Hepatocyte (in vitro differentiated cells): ENCODE measurements around the gene SUMO3. TPM values are rescaled to one million over a fixed set of nuclear protein-coding genes. Genes with fewer than 3 reads are reported as not detected.

ENCODE experiments used
- DNase-seq: peaks from one replicate; pipeline ENCODE4 v3.0.0-alpha.2; 2016; ENCODE audit warnings: low spot score
- H2AFZ ChIP-seq: fragments of 200-600 bp; sonication (generic); 2 replicates; pipeline ENCODE4 v1.6.0; 2016; ENCODE audit warnings: antibody characterized with exemption, mild to moderate bottlenecking
- H3K27ac ChIP-seq: fragments of 200-600 bp; sonication (generic); 2 replicates; pipeline ENCODE4 v1.5.1; 2016; ENCODE audit warnings: mild to moderate bottlenecking
- H3K27me3 ChIP-seq: fragments of 200-600 bp; sonication (generic); 2 replicates; pipeline ENCODE4 v1.6.1; 2016
- H3K36me3 ChIP-seq: fragments of 200-600 bp; sonication (generic); replicated peaks from 2 replicates; pipeline ENCODE4 v1.5.1; 2016; ENCODE audit warnings: low read depth; ENCODE audit not compliant: insufficient read depth
- H3K4me1 ChIP-seq: fragments of 200-600 bp; sonication (generic); 2 replicates; pipeline ENCODE4 v1.5.1; 2016; ENCODE audit warnings: mild to moderate bottlenecking, moderate library complexity; ENCODE audit not compliant: insufficient read depth
- H3K4me2 ChIP-seq: fragments of 200-600 bp; sonication (generic); 2 replicates; pipeline ENCODE4 v1.6.0; 2016
- H3K4me3 ChIP-seq: fragments of 200-600 bp; sonication (generic); 2 replicates; pipeline ENCODE4 v1.5.1; 2016; ENCODE audit warnings: mild to moderate bottlenecking
- H3K79me2 ChIP-seq: fragments of 200-600 bp; sonication (generic); 2 replicates; pipeline ENCODE4 v1.6.0; 2017; ENCODE audit warnings: mild to moderate bottlenecking
- H3K9me2 ChIP-seq: fragments of 200-600 bp; sonication (generic); replicated peaks from 2 replicates; pipeline ENCODE4 v1.6.0; 2017; ENCODE audit warnings: mild to moderate bottlenecking; ENCODE audit not compliant: insufficient read depth
- H3K9me3 ChIP-seq: fragments of 200-600 bp; sonication (generic); 2 replicates; pipeline ENCODE4 v1.5.1; 2016; ENCODE audit warnings: low read depth, mild to moderate bottlenecking
- H4K20me1 ChIP-seq: fragments of 200-600 bp; sonication (generic); 2 replicates; pipeline ENCODE4 v1.6.0; 2016; ENCODE audit warnings: mild to moderate bottlenecking; ENCODE audit not compliant: insufficient read depth, poor library complexity, severe bottlenecking
- CTCF ChIP-seq: fragments of 200-600 bp; sonication (generic); IDR thresholded peaks from 2 replicates; pipeline ENCODE4 v1.5.1; 2016; ENCODE audit warnings: antibody characterized with exemption, mild to moderate bottlenecking; ENCODE audit not compliant: poor library complexity
- EZH2 ChIP-seq: fragments of 200-600 bp; sonication (generic); IDR thresholded peaks from 2 replicates; pipeline ENCODE4 v1.6.1; 2016; ENCODE audit warnings: antibody characterized with exemption, mild to moderate bottlenecking, borderline replicate concordance
- EZH2phosphoT487 ChIP-seq: fragments of 200-600 bp; sonication (generic); IDR thresholded peaks from one replicate; pipeline ENCODE4 v1.6.1; 2018; ENCODE audit warnings: antibody characterized with exemption, mild to moderate bottlenecking, low read depth, moderate library complexity; ENCODE audit not compliant: unreplicated experiment, severe bottlenecking
- WGBS: methylation state at CpG from one replicate; pipeline ENCODE4 v1.1.6; 2016; ENCODE audit warnings: low lambda C conversion rate; ENCODE audit errors: missing lambda C conversion rate; 5-methylcytosine and 5-hydroxymethylcytosine counted together
- polyA plus RNA-seq: library from polyadenylated mRNA; unstranded; fragments of >200 nt; fragmentation: Nextera tagmentation; extraction: Ambion mirVana; gene quantifications from 2 replicates; pipeline ENCODE4 v1.2.1, GENCODE V29; 2016
- total RNA-seq: library from RNA; depleted of rRNA; stranded (reverse); fragments of >200 nt; gene quantifications from 2 replicates; pipeline ENCODE4 v1.2.3, GENCODE V29; 2014

SUMO3 gene
- total and polyA plus RNA-seq, 2 experiments from 2014 or later = 68.5 to 97.0 TPM

GRCh38 chr21:44844256-44844655 lies 26.4 kb upstream of the SUMO3 start:
- Histone ChIP-seq H3K79me2 (no peaks in the 10 kb centered on the region), H3K4me2 (no peak overlapping the region), H3K27me3 (no peaks in the 10 kb centered on the region), H3K27ac (no peak overlapping the region), H3K9me2 (no peaks in the 10 kb centered on the region), H3K4me3 (no peak overlapping the region), H3K9me3 (no peaks in the 10 kb centered on the region), H3K36me3 (peaks cover under 1% of the 10 kb centered on the region), H4K20me1 (no peaks in the 10 kb centered on the region), H3K4me1 (peaks cover 15% of the 10 kb centered on the region), H2AFZ (no peak overlapping the region)
- 74% methylated on average over 16 of the region's 16 CpGs for WGBS
- TF ChIP-seq EZH2 (no peak), CTCF (no peak), EZH2phosphoT487 (no peak)
- DNase-seq = no peak

- Histone ChIP-seq H2AFZ (no peak overlapping the region), H4K20me1 (no peaks in the 10 kb centered on the region), H3K4me2 (no peak overlapping the region), H3K27ac (no peak overlapping the region), H3K4me1 (peaks cover 11% of the 10 kb centered on the region), H3K27me3 (no peaks in the 10 kb centered on the region), H3K9me2 (no peaks in the 10 kb centered on the region), H3K36me3 (no peaks in the 10 kb centered on the region), H3K9me3 (no peaks in the 10 kb centered on the region), H3K79me2 (no peaks in the 10 kb centered on the region), H3K4me3 (no peak overlapping the region)
- WGBS = 82% methylated on average over 23 of the region's 23 CpGs
- no peak for DNase-seq
- TF ChIP-seq CTCF = no peak
- no peak for TF ChIP-seq EZH2
- TF ChIP-seq EZH2phosphoT487 = no peak
These were observed 25.0 kb upstream of the SUMO3 start for GRCh38 chr21:44842721-44843445.

- H3K4me2 ChIP-seq = no peak overlapping the region
- H3K36me3 ChIP-seq = no peaks in the 10 kb centered on the region
- DNase-seq = no peak
- H3K27me3 ChIP-seq = no peaks in the 10 kb centered on the region
- no peaks in the 10 kb centered on the region for H4K20me1 ChIP-seq
- TF ChIP-seq EZH2 (no peak), EZH2phosphoT487 (no peak), CTCF (no peak)
- H3K4me3 ChIP-seq = no peak overlapping the region
- H3K9me2 ChIP-seq = no peaks in the 10 kb centered on the region
- no peak overlapping the region for H2AFZ ChIP-seq
- H3K27ac ChIP-seq = no peak overlapping the region
- no peaks in the 10 kb centered on the region for H3K9me3 ChIP-seq
- WGBS = 85% methylated on average over 10 of the region's 10 CpGs
- peaks cover 11% of the 10 kb centered on the region for H3K4me1 ChIP-seq
- no peaks in the 10 kb centered on the region for H3K79me2 ChIP-seq
These were observed 24.2 kb upstream of the SUMO3 start for GRCh38 chr21:44842087-44842486.
